ACC112 (cell line): ENCODE results near the gene GPR119.
"Not testable (repeated sequence)": the region's sequence is repeated elsewhere in the genome, so short reads cannot be mapped to it uniquely, and the experiment has no call there.

Source experiments
- H2AFZ ChIP-seq: fragments of 200-600 bp; sonication (generic); one replicate; pipeline ENCODE4 v1.6.0; 2017; ENCODE audit warnings: antibody characterized with exemption, low read length; ENCODE audit not compliant: unreplicated experiment
- H3K27ac ChIP-seq: fragments of 200-600 bp; sonication (generic); 2 replicates; pipeline ENCODE4 v1.5.1; 2014; ENCODE audit warnings: low read depth, mild to moderate bottlenecking, antibody characterized with exemption, low read length, moderate library complexity
- H3K27me3 ChIP-seq: fragments of 200-600 bp; sonication (generic); 2 replicates; pipeline ENCODE4 v1.6.1; 2014; ENCODE audit warnings: mild to moderate bottlenecking, antibody characterized with exemption, low read length, moderate library complexity, mixed read lengths; ENCODE audit not compliant: insufficient read depth
- H3K36me3 ChIP-seq: fragments of 200-600 bp; sonication (generic); 2 replicates; pipeline ENCODE4 v1.6.1; 2016; ENCODE audit warnings: mild to moderate bottlenecking, antibody characterized with exemption, low read length, moderate library complexity, mixed read lengths; ENCODE audit not compliant: insufficient read depth
- H3K4me1 ChIP-seq: fragments of 200-600 bp; sonication (generic); one replicate; pipeline ENCODE4 v1.6.1; 2016; ENCODE audit warnings: low read length, mixed read lengths; ENCODE audit not compliant: insufficient read depth, unreplicated experiment, control insufficient read depth
- H3K4me3 ChIP-seq: fragments of 200-600 bp; sonication (generic); 2 replicates; pipeline ENCODE4 v1.5.1; 2014; ENCODE audit warnings: mild to moderate bottlenecking, low read depth, low read length
- H3K79me2 ChIP-seq: fragments of 200-600 bp; sonication (generic); one replicate; pipeline ENCODE4 v1.6.0; 2016; ENCODE audit warnings: low read length; ENCODE audit not compliant: control insufficient read depth, unreplicated experiment, insufficient read depth

GPR119 gene

GRCh38 chrX:130340271-130340670, 45.2 kb downstream of the GPR119 start:
- peak overlapping the region; percentile 89 for H3K4me3 ChIP-seq

GRCh38 chrX:130339408-130340222, 45.9 kb downstream of the GPR119 start, which contains the start of gene SLC25A14:
Gene SLC25A14, plus strand, starts transcription at chrX:130339919. Its CDS starts 360 bp downstream, at chrX:130340279.
- Histone ChIP-seq H3K79me2 (peaks cover 3% of the 10 kb centered on the region), H3K4me3 (peak within 1 kb of the TSS; percentile 89), H3K36me3 (no peaks in the 10 kb centered on the region), H3K27me3 (no peaks in the 10 kb centered on the region), H2AFZ (peak within 1 kb of the TSS; percentile 81), H3K4me1 (peaks cover 3% of the 10 kb centered on the region), H3K27ac (peak within 1 kb of the TSS; percentile 16; the same call in 1 of the 2 replicates)

More at GRCh38 chrX:130340271-130340670, 45.2 kb downstream of the GPR119 start:
- peak overlapping the region; percentile 16; the same call in 1 of the 2 replicates for H3K27ac ChIP-seq
- no peaks in the 10 kb centered on the region for H3K27me3 ChIP-seq
- no peaks in the 10 kb centered on the region for H3K36me3 ChIP-seq
- peaks cover 3% of the 10 kb centered on the region for H3K79me2 ChIP-seq
- peak overlapping the region; percentile 4 for H2AFZ ChIP-seq
- peaks cover 3% of the 10 kb centered on the region for H3K4me1 ChIP-seq

- H3K4me3 ChIP-seq = peak overlapping the region; percentile 89
- peak overlapping the region; percentile 38 for H2AFZ ChIP-seq
- H3K79me2 ChIP-seq, H3K27ac ChIP-seq, H3K27me3 ChIP-seq, H3K36me3 ChIP-seq, H3K4me1 ChIP-seq: not testable (repeated sequence)
Observed at GRCh38 chrX:130338869-130339268, 46.6 kb downstream of the GPR119 start.

- no peaks in the 10 kb centered on the region for H3K27me3 ChIP-seq
- H3K27ac ChIP-seq = no peak overlapping the region
- H3K4me1 ChIP-seq = peaks cover 3% of the 10 kb centered on the region
- H3K79me2 ChIP-seq = peaks cover 3% of the 10 kb centered on the region
- no peaks in the 10 kb centered on the region for H3K36me3 ChIP-seq
- no peak overlapping the region for H2AFZ ChIP-seq
- H3K4me3 ChIP-seq = no peak overlapping the region
Observed at GRCh38 chrX:130336531-130336930, 48.9 kb downstream of the GPR119 start.
